K562 (cell line): ENCODE measurements around the gene RAB4B. TPM values are rescaled to one million over a fixed set of nuclear protein-coding genes. Genes with fewer than 3 reads are reported as not detected.

Source experiments
- ATAC-seq: fragments of 200-7000 bp; cut with Tn5 transposase; 3 replicates; pipeline ENCODE4 v1.9.1; 2020; ENCODE audit warnings: moderate library complexity
- BruUV-seq: library from RNA; stranded (reverse); fragments of 400-500 nt; replicated peaks from 2 replicates; lab custom pipeline; 2021; lab: Mats Ljungman, UMichigan
- CTCF ChIA-PET: fragments of 300-600 bp; formaldehyde crosslinking; extraction: SDS; loops from one replicate; lab custom pipeline; 2021; ENCODE audit warnings: low intra/inter-chr PET ratio; lab: Yijun Ruan, JAX
- POLR2A ChIA-PET: fragments of 300-600, 350-650 bp; sonication (Branson Sonifier 250); formaldehyde crosslinking; extraction: SDS; loops from one replicate; lab custom pipeline; 2021; ENCODE audit warnings: antibody characterized with exemption, inconsistent platforms; lab: Yijun Ruan, JAX
- DNase-seq, 4 experiments: peaks; one replicate each; pipeline versions ENCODE4 v3.0.0 to v3.0.0-alpha.2; 2011 to 2018; ENCODE audit warnings: low spot score in 3 of 4, mixed read lengths in 3 of 4; ENCODE audit errors: extremely low read depth in 1 of 4
- FAIRE-seq: peaks from 2 replicates; lab custom pipeline; 2011; peaks lifted over from hg19 to GRCh38; lab: Jason Lieb, UNC
- H2AFZ ChIP-seq: 2 replicates; pipeline ENCODE4 v1.6.0; 2011; ENCODE audit warnings: low read depth, low read length, control low read depth, inconsistent platforms
- H3K27ac ChIP-seq: fragments of 200-600 bp; 3 replicates; pipeline ENCODE4 v1.8.0; 2011; ENCODE audit warnings: low read depth, mild to moderate bottlenecking, control low read depth, inconsistent platforms, low read length, moderate library complexity, mixed read lengths; ENCODE audit errors: extremely low read depth
- H3K27me3 ChIP-seq, 2 experiments: fragments of 300-600 bp in 1 of 2; 2 replicates in 1 of 2; 3 replicates in 1 of 2; pipeline versions ENCODE4 v1.6.0 to v1.8.0; 2011; ENCODE audit warnings: inconsistent platforms in 2 of 2, low read length in 2 of 2, mild to moderate bottlenecking in 1 of 2, mixed read lengths in 1 of 2, moderate library complexity in 1 of 2; ENCODE audit not compliant: control insufficient read depth in 2 of 2, insufficient read depth in 2 of 2
- H3K36me3 ChIP-seq: fragments of 300-600 bp; 3 replicates; pipeline ENCODE4 v1.8.0; 2011; ENCODE audit warnings: mild to moderate bottlenecking, low read length, inconsistent platforms; ENCODE audit not compliant: control insufficient read depth, insufficient read depth
- H3K4me1 ChIP-seq, 2 experiments: fragments of 200-600 bp in 1 of 2; replicated peaks in 1 of 2; 2 replicates in 1 of 2; 3 replicates in 1 of 2; pipeline versions ENCODE4 v1.5.1 to v1.8.0; 2011; ENCODE audit warnings: inconsistent platforms in 2 of 2, low read length in 2 of 2, mild to moderate bottlenecking in 1 of 2, mixed read lengths in 1 of 2, moderate library complexity in 1 of 2; ENCODE audit not compliant: control insufficient read depth in 2 of 2, insufficient read depth in 2 of 2
- H3K4me2 ChIP-seq: 2 replicates; pipeline ENCODE4 v1.6.1; 2011; ENCODE audit warnings: low read length, control low read depth, inconsistent platforms, mixed read lengths; ENCODE audit not compliant: insufficient read depth
- H3K4me3 ChIP-seq: fragments of 200-600 bp; sonication (generic), shearing (Covaris generic); 2 replicates; pipeline ENCODE4 v1.5.1; 2016; ENCODE audit warnings: control low read depth, inconsistent platforms
- H3K79me2 ChIP-seq: fragments of 200-600 bp; 3 replicates; pipeline ENCODE4 v1.8.0; 2011; ENCODE audit warnings: low read length, inconsistent platforms; ENCODE audit not compliant: control insufficient read depth, insufficient read depth
- H3K9ac ChIP-seq, 2 experiments: 2 replicates each; pipeline versions ENCODE4 v1.6.0 to v1.6.1; 2011; ENCODE audit warnings: low read depth in 2 of 2, low read length in 2 of 2, control low read depth in 1 of 2, inconsistent platforms in 1 of 2, mild to moderate bottlenecking in 1 of 2, mixed read lengths in 1 of 2; ENCODE audit not compliant: insufficient read depth in 1 of 2
- H3K9me1 ChIP-seq: one replicate; pipeline ENCODE4 v1.6.0; 2011; ENCODE audit warnings: inconsistent platforms, mild to moderate bottlenecking, low read length, moderate library complexity; ENCODE audit not compliant: control insufficient read depth, insufficient read depth
- H3K9me3 ChIP-seq: replicated peaks from 2 replicates; pipeline ENCODE4 v1.5.1; 2011; ENCODE audit warnings: low read depth, low read length, inconsistent platforms; ENCODE audit not compliant: control insufficient read depth, insufficient read depth
- H4K20me1 ChIP-seq: replicated peaks from 2 replicates; pipeline ENCODE4 v1.6.1; 2011; ENCODE audit warnings: low read length, inconsistent platforms, mixed read lengths; ENCODE audit not compliant: control insufficient read depth, insufficient read depth
- CBX1 ChIP-seq: sonication (generic); IDR thresholded peaks from 2 replicates; pipeline ENCODE4 v1.6.1; 2016; ENCODE audit warnings: antibody characterized with exemption, low read depth, mild to moderate bottlenecking
- CTBP1 ChIP-seq: fragments of 450-650 bp; IDR thresholded peaks from 2 replicates; pipeline ENCODE4 v1.6.1; 2016; ENCODE audit warnings: borderline replicate concordance
- CTCF ChIP-seq, 3 experiments: IDR thresholded peaks in 2 of 3; conservative IDR thresholded peaks in 1 of 3; 2 replicates each; pipeline ENCODE4 v1.5.1; 2011 to 2012; ENCODE audit warnings: low read length in 3 of 3, mild to moderate bottlenecking in 3 of 3, control low read depth in 2 of 3, improper control_type of control experiment in 1 of 3, inconsistent platforms in 1 of 3, low read depth in 1 of 3, mixed read lengths in 1 of 3, moderate library complexity in 1 of 3; ENCODE audit not compliant: insufficient read depth in 2 of 3
- PKNOX1 ChIP-seq: fragments of 450-650 bp; IDR thresholded peaks from 2 replicates; pipeline ENCODE4 v1.6.1; 2016
- RAD21 ChIP-seq, 2 experiments: fragments of 250-450 bp in 1 of 2; fragments of 450-650 bp in 1 of 2; sonication (Bioruptor Pico) in 1 of 2; formaldehyde crosslinking in 1 of 2; IDR thresholded peaks in 1 of 2; conservative IDR thresholded peaks in 1 of 2; 2 replicates each; pipeline versions ENCODE4 v1.4.0 to v1.8.0; 2020 to 2022; ENCODE audit warnings: mild to moderate bottlenecking in 2 of 2, moderate library complexity in 1 of 2
- RB1 ChIP-seq: fragments of 450-650 bp; IDR thresholded peaks from 2 replicates; pipeline ENCODE4 v1.6.1; 2017; ENCODE audit warnings: low read depth, mild to moderate bottlenecking
- REST ChIP-seq, 2 experiments: fragments of 450-650 bp; formaldehyde crosslinking in 1 of 2; IDR thresholded peaks; 2 replicates each; pipeline versions ENCODE4 v1.4.0 to v1.6.1; 2014 to 2020; ENCODE audit warnings: mild to moderate bottlenecking in 2 of 2, borderline replicate concordance in 1 of 2, low read depth in 1 of 2
- WGBS: fragments of 100-300 bp; shearing (Covaris generic); methylation state at CpG from one replicate; pipeline ENCODE4 v1.1.6; 2016; ENCODE audit warnings: low coverage, mixed read lengths; ENCODE audit not compliant: insufficient coverage; ENCODE audit errors: missing lambda C conversion rate; 5-methylcytosine and 5-hydroxymethylcytosine counted together
- in situ Hi-C: fragments of 300-500 bp; cut with MboI; formaldehyde crosslinking; loops from 4 replicates; pipeline ENCODE4 v1.15.0; 2018; ENCODE audit warnings: inconsistent platforms, mixed read lengths
- intact Hi-C: fragments of 100-400 bp; cut with micrococcal nuclease; formaldehyde crosslinking; loops from 2 replicates; pipeline ENCODE4 v1.14.2; 2022
- polyA plus RNA-seq, 8 experiments: library from polyadenylated mRNA; depleted of rRNA in 4 of 8; stranded (reverse) in 5 of 8; unstranded in 3 of 8; fragments of >200 nt; fragmentation: Nextera tagmentation in 2 of 8; fragmentation: Illumina TruSeq in 1 of 8; extraction: Ambion mirVana in 2 of 8; extraction: Trizol in 1 of 8; gene quantifications; 2 replicates each; pipeline versions ENCODE4 v1.2.1 to v1.2.3, GENCODE V29; 2011 to 2014; ENCODE audit warnings: inconsistent platforms in 1 of 8, missing spikeins in 1 of 8
- total RNA-seq, 7 experiments: library from RNA; depleted of rRNA in 6 of 7; stranded (reverse); fragments of >200 nt in 6 of 7; fragmentation: Illumina TruSeq in 2 of 7; extraction: Trizol in 2 of 7; gene quantifications; 2 replicates each; pipeline versions ENCODE4 v1.2.1 to v1.2.3, GENCODE V29; 2011 to 2021; ENCODE audit warnings: low replicate concordance in 1 of 7

RAB4B gene
- total and polyA plus RNA-seq, 9 of the 15 experiments (the other 6 are each of a cell fraction or from before 2014, with no cell fraction given): 0.28 to 20.4 (median 9.0) TPM

- Histone ChIP-seq H3K36me3 (peaks cover 7% of the 10 kb centered on the region; the same call in 2 of the 3 replicates), H3K9ac (peak overlapping the region in 1 of 2 experiments; percentile 85; a peak in 2 of 4 replicates), H4K20me1 (0 out of 2 replicates have a peak, but pooled peaks cover 3% of the 10 kb centered on the region), H3K9me3 (no peaks in the 10 kb centered on the region), H3K4me3 (no peak overlapping the region), H3K4me1 (peaks cover 13 to 52% of the 10 kb centered on the region in 2 experiments), H3K4me2 (no peak overlapping the region), H3K27me3 (no peaks in the 10 kb centered on the region), H2AFZ (no peak overlapping the region), H3K9me1 (no peaks in the 10 kb centered on the region), H3K27ac (no peak overlapping the region), H3K79me2 (peaks cover 21% of the 10 kb centered on the region)
- ChIA-PET CTCF (no interaction called here), POLR2A (interaction anchor here (0.7 to 1.8 kb wide), 6 partner anchors 9 to 24 kb away, joined by 3 to 6 read pairs (median 3); no protein-coding TSS in a partner anchor)
- intact Hi-C loops: loop anchor here (5.0 kb wide), 1 partner anchor 82 kb away; no protein-coding TSS in a partner anchor
- no peak for FAIRE-seq
- DNase-seq: peak; percentile 42 to 64 (median 56)
- BruUV-seq: no TSS peak
- TF ChIP-seq RAD21 (CRISPR knock-in tag; conservative IDR thresholded peaks at IDR 0.05 in 1 of 2, IDR thresholded peaks at IDR 0.05 in 1 of 2): peak in 1 of 2 experiments; percentile 54; a peak in 3 of 4 replicates
- TF ChIP-seq CTBP1: peak; percentile 64
- peak; percentile 27; the same call in 1 of the 2 replicates for TF ChIP-seq REST (IDR thresholded peaks at IDR 0.05; ENCODE audit: borderline replicate concordance)
- TF ChIP-seq REST (CRISPR knock-in tag; IDR thresholded peaks at IDR 0.05; ENCODE audit: low read depth): no peak
- peak; percentile 55 to 57 (median 56) for TF ChIP-seq CTCF (IDR thresholded peaks at IDR 0.05 in 2 of 3, conservative IDR thresholded peaks at IDR 0.05 in 1 of 3; ENCODE audit: insufficient read depth in 2 of 3, low read depth in 1 of 3, low read length in 3 of 3)
- no peak for TF ChIP-seq CBX1
- TF ChIP-seq PKNOX1: peak; percentile 75
- TF ChIP-seq RB1: no peak
- peak; percentile 75 for ATAC-seq
- in situ Hi-C loops: no loop called here
- WGBS: 54% methylated on average over 15 of the region's 17 CpGs
Observed at GRCh38 chr19:40744554-40745401, 33.3 kb upstream of the RAB4B start.
